Measurements from ENCODE around the gene PAQR6.

Gene PAQR6

DNA sequence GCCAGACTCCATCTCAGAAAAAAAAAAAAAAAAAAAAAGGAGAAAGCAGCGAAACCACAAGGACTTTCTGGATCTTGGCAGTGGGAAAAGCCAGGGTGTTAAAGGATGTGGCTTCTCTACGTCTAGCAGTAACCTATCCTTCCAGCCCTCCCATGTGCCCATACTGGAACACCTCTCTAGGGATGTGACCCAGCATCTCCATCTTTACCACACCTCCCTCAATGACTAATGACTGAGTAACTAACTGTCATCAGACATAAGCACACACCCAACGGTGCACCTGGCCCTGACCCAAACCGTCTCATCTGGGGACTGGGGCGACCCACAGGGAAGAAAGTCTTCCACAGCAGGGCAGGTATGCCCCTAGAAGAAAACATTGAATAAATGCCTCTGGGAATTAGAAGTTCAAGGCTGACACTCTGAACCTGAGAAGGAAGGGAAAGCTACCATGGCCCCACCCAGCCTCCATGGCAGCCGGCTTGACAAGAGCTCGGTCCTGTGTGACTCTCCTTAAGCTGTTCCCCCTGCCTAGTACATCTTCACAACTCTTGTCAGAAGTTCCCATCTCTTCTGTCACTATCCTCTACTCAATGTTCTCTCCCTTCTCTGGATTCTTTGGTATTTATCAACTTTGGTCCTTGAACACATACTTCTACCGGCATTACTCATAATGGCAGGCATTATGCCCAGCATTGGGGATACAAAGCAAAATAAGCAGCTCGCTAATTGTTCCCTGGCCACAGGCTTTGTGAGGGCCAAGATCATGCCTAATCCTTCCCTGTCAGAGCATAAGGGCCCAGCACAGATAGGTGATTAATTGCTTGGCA is 14.8 kb upstream of the PAQR6 start:
- DNase-seq, result no peak

DNA sequence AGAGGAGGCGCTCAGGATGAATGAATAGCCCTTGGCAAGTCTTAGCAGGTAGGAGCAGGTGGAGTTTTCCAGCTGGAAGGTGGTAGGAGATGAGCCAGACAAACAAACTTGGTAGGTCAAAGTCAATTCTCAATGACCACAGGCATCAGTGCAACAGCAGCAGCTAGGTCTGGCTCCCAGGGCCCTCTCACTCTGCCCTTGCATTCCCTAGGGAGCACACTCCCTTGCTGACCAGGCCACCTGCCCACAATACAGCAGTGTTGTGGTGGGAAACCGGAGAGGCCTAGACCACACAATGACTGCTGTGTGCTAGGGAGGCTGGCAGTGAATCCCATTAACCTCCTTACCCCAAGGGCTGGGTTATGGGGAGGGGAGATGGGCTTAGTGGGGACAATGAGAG is 13.0 kb upstream of the PAQR6 start:
- no peak for DNase-seq

- DNase-seq, result no peak
Measured at GRCh38 chr1:156259805-156260204, 11.9 kb upstream of the PAQR6 start.

DNA sequence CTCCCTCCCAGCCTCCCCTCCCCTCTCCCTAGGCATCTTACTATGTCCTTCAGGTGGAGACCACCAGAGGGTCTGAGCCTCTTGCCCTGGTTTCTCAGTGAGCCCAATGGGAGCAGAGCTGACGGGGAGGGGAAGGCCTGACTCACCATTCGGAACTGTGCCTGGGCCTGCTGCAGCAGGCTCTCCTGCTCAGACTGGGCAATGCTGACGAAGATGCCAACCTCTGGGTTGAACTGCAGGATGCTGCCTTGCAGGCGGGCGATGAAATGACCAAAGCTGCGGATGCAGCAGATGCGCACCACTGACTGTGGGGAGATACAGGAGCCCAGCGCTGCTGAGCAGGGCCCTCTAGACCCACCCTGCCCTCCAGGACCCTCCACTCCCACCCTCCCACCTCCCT is 11.0 kb upstream of the PAQR6 start:
- DNase-seq, result no peak

DNA sequence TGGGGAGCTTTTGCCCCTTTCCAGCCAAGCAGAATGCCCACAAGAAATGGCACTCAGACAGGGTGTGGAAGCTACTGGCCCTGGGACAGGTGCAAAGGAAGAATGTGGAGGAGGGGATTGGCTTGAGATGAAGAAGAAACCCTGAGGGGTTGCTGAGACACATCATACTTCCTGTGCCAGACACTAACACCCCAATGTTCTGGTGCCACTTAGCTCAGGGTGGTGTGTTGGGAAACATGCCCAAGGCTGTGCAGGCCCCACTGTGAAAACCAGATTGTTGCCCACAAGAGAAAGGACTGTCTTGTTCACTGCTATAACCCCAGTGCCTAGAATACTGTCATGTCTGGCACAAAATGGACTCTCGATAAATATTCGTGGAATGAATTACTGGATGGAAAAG is 9.9 kb upstream of the PAQR6 start:
- DNase-seq, result peak; percentile 57

DNA sequence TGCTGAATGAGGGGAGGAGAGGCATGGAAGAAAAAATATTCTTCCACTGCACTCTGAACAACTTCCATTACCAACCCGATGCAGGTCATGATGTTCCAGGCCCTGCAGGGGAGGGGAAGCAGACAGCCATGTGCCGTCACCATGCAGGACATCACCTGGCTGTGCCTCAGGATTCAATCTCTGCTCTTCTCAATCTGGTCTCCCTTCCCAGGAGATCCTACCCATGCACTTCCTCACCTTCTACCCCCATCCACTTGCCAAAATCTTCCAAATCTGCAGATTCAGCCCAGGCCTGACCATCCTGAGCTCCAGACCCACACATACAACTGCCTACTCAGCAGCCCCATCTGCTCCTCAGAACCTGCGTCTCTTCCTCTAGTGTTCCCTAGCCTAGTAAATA is 5.8 kb upstream of the PAQR6 start:
- DNase-seq, result no peak

DNA sequence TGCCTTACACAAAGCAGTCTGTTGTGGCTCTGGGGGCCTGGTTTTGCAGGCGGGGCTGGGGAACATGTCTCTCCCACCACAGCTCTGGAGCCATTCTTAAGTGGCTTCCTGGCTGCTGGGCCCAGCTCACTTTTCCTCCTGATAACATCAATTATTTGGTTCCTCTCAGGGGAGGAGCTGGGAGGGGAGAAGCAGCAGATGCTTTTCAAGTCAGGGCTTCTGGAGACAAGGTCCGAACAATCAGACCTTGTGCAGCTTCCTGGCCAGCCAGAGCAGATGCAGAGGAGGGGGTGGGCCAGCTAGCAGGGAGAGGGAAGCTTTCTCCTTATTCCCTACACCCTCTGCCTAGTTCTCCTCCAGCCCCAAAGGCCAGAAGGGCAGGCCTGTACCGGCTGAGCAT is 3.7 kb upstream of the PAQR6 start:
- peak; percentile 83 for DNase-seq

GRCh38 chr1:156249593-156249992 is 1.7 kb upstream of the PAQR6 start:
- DNase-seq, result no peak

DNA sequence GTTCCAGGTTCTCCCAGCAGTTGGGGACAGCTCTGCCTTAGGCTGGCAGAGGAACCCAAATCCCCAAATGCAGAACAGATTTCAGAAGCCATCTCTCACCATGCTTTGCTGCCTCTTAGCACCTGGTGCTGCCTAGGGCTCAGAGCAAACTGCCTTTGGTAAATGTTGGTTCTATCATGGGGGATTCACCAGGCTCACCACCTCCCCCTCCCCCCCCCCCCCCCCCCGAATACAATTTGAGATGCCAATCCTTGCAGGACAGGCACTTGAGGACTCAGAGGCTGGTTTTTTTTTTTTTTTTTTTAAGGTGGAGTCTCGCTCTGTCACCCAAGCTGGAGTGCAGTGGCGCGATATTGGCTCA is 447 bp upstream of the PAQR6 start:
- DNase-seq, result no peak

GRCh38 chr1:156246781-156247459 is 936 bp downstream of the PAQR6 start:
- no peak for DNase-seq

DNA sequence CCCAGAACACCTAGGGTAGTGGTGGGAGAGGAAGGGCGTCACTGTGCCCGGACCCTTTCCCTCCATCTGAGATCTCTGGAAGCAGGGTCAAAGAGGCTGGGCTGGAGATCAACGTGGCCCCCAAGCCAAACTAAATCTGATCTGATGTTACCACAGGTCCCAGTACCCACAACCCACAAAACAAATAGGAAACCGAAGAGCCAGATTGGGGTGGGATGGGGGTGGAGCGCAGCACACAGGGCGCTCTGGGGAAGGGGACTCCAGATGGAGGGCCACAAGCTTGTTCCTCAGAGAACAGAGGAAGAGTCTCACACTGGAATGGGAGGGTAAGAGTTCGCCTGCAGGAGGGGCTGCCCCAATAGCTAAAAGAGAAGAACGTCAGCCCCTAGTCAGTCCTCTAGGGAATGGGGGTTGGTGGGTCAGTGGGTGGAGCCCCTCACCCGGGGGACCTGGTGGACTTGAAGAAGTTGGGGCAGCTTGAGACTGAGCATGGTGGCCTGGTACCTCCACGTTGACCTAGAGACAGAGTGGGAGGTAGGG is 1.5 kb downstream of the PAQR6 start:
- DNase-seq, result no peak

- no peak for DNase-seq
Measured at GRCh38 chr1:156245451-156246232, 2.2 kb downstream of the PAQR6 start.

DNA sequence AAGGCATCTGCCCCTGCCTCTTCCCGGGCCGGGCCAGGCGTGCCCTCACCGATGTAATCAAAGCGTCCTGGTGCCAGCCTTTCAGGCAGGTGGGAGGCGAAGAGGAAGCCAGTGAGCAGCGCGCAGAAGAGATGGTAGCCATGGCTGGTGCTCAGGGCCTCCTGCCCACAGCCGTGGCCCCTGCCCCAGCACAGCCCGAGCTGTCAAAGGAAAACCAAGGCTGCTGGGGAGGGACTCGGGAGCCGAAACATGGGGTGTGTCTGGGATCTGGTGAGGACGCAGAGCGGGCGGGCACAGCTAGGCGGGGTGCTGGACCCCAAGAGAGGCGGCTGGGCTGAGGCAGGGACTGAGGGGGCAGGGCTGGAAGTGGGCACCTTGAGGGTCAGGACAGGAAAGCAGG is 3.1 kb downstream of the PAQR6 start:
- no peak for DNase-seq

DNA sequence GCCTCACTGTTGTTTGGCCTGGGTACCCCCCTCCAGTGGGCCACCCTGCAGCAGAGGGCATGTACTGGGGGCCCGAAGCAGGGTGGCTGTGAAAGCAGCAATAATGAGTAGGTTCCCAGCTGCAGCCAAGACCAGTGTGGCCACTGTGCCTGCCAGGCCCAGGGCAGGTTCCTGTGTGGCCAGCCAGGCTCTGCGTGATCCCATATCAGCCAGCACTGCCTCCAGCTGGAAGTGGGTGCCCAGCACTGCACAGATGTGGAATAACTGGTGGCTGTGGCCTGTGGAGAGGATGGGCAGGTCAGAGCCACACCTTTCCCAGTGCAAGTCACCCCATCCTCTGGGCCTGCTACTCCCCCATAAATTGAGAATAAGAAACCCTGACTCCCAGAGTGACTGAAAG is 3.7 kb downstream of the PAQR6 start:
- DNase-seq, result no peak

DNA sequence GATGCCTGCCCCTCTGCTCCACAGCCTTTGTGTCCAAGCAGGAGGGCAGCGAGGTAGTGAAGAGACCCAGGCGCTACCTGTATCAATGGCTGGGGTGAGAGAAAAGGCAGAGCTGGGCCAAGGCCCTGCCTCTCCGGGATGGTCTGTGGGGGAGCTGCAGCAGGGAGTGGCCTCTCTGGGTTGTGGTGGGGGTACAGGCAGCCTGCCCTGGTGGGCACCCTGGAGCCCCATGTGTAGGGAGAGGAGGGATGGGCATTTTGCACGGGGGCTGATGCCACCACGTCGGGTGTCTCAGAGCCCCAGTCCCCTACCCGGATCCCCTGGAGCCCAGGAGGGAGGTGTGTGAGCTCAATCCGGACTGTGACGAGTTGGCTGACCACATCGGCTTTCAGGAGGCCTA is 5.1 kb downstream of the PAQR6 start:
- DNase-seq, result no peak

- DNase-seq, result peak; percentile 37
Measured at GRCh38 chr1:156241926-156242325, 5.9 kb downstream of the PAQR6 start, which contains the start of gene BGLAP. BGLAP (plus strand) TSS chr1:156242184; CDS start chr1:156242232, 48 bp downstream.

DNA sequence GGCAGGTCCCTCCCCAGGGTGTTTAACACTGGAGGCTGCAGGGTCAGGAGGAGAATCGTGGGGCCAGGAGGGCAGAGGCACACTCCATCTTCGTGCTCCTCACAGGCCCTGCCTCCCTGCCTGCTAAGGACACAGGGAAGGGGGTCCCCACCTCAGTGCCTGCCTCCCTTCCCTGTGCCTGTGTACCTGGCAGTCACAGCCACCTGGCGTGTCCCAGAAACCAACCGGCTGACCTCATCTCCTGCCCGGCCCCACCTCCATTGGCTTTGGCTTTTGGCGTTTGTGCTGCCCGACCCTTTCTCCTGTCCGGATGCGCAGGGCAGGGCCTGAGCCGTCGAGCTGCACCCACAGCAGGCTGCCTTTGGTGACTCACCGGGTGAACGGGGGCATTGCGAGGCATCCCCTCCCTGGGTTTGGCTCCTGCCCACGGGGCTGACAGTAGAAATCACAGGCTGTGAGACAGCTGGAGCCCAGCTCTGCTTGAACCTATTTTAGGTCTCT is 6.5 kb downstream of the PAQR6 start:
- DNase-seq, result no peak

GRCh38 chr1:156238248-156238647 is 9.6 kb downstream of the PAQR6 start:
- no peak for DNase-seq

DNA sequence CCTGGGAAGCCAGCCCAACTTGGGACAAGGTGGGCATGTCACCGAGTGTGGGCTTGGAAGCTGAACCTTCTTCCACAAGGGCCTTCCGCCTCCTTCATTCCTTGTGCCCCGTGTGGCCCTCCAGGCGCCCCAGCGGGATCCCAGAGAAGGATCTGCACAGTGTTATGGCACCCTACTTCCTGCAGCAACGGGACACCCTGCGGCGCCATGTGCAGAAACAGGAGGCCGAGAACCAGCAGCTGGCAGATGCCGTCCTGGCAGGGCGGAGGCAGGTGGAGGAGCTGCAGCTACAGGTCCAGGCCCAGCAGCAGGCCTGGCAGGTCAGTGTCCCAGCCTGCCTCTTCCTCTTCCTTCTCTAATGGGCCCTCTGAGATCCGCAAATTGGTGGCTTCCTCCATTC is 11.7 kb downstream of the PAQR6 start:
- no peak for DNase-seq

GRCh38 chr1:156233426-156234127 is 14.3 kb downstream of the PAQR6 start:
- no peak for DNase-seq

GRCh38 chr1:156232201-156232894 is 15.5 kb downstream of the PAQR6 start:
- DNase-seq, result no peak

DNA sequence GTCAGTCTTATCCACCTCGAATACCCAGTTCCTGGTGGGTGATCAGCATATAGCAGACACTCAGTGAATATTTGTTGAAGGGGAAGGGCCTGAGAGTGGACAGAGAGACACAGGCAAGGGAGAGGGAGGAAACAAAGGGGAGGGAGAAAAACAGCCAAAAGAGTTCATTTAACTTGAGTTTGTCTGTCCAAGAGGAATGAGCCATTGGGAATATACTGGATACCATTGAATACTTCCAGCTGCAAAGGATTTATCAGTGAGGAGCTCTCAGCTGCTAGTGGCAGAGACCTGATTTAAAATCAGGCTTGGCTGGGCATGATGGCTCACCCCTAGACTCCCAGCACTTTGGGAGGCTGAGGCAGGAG is 17.4 kb downstream of the PAQR6 start:
- DNase-seq, result no peak
